Neural crest cell (in vitro differentiated cells): Measurements from ENCODE around the gene AGK. TPM values are rescaled to one million over a fixed set of nuclear protein-coding genes. Genes with fewer than 3 reads are reported as not detected.

ENCODE experiments used
- DNase-seq: peaks from one replicate; pipeline ENCODE4 v3.0.0; 2021; ENCODE audit warnings: low read depth, mixed read lengths, low spot score
- H3K27ac Mint-ChIP-seq: one replicate; pipeline ENCODE4 v1.8.0; 2021; ENCODE audit warnings: mild to moderate bottlenecking, mixed read lengths; ENCODE audit not compliant: unreplicated experiment
- H3K27me3 Mint-ChIP-seq: 2 replicates; pipeline ENCODE4 v1.8.0; 2021; ENCODE audit warnings: low read depth, mild to moderate bottlenecking, mixed read lengths
- H3K36me3 Mint-ChIP-seq: 2 replicates; pipeline ENCODE4 v1.8.0; 2021; ENCODE audit warnings: low read depth, mild to moderate bottlenecking, mixed read lengths
- H3K4me1 Mint-ChIP-seq: 2 replicates; pipeline ENCODE4 v1.8.0; 2021; ENCODE audit warnings: mixed read lengths
- H3K4me3 Mint-ChIP-seq: one replicate; pipeline ENCODE4 v1.8.0; 2021; ENCODE audit warnings: mild to moderate bottlenecking, mixed read lengths
- H3K9me3 Mint-ChIP-seq: 2 replicates; pipeline ENCODE4 v1.8.0; 2021; ENCODE audit warnings: mixed read lengths
- CTCF ChIP-seq: fragments of 200-600 bp; sonication (generic); conservative IDR thresholded peaks from 2 replicates; pipeline ENCODE4 v1.5.0; 2021; ENCODE audit warnings: antibody characterized with exemption, mild to moderate bottlenecking
- total RNA-seq: library from RNA; stranded (reverse); gene quantifications from 2 replicates; pipeline ENCODE4 v1.2.1, GENCODE V29; 2021

Gene AGK
- total RNA-seq, 1 donor from 2014 or later, result 35.7 TPM

- peaks cover 10% of the 10 kb centered on the region for H3K36me3 Mint-ChIP-seq
- peaks cover 13% of the 10 kb centered on the region for H3K4me1 Mint-ChIP-seq
Observed at GRCh38 chr7:141590071-141590470, 38.9 kb downstream of the AGK start.

GRCh38 chr7:141590666-141591065 is 39.5 kb downstream of the AGK start:
- Mint-ChIP-seq H3K27me3 (no peaks in the 10 kb centered on the region), H3K4me3 (no peak overlapping the region), H3K4me1 (peaks cover 7% of the 10 kb centered on the region), H3K36me3 (peaks cover 13% of the 10 kb centered on the region), H3K27ac (no peak overlapping the region), H3K9me3 (no peaks in the 10 kb centered on the region)
- no peak for DNase-seq
- TF ChIP-seq CTCF, result no peak

More at GRCh38 chr7:141590071-141590470, 38.9 kb downstream of the AGK start:
- no peak for DNase-seq
- Mint-ChIP-seq H3K4me3 (no peak overlapping the region), H3K9me3 (no peaks in the 10 kb centered on the region), H3K27me3 (no peaks in the 10 kb centered on the region), H3K27ac (no peak overlapping the region)
- no peak for TF ChIP-seq CTCF

GRCh38 chr7:141593134-141593533 is 41.9 kb downstream of the AGK start:
- no peaks in the 10 kb centered on the region for H3K4me1 Mint-ChIP-seq
- DNase-seq, result no peak
- peak overlapping the region; percentile 52 for H3K27ac Mint-ChIP-seq
- no peaks in the 10 kb centered on the region for H3K9me3 Mint-ChIP-seq
- H3K36me3 Mint-ChIP-seq, result peaks cover 17% of the 10 kb centered on the region
- H3K27me3 Mint-ChIP-seq, result no peaks in the 10 kb centered on the region
- no peak for TF ChIP-seq CTCF
- H3K4me3 Mint-ChIP-seq, result no peak overlapping the region

- Mint-ChIP-seq H3K36me3 (peaks cover 16% of the 10 kb centered on the region), H3K4me1 (no peaks in the 10 kb centered on the region), H3K9me3 (no peaks in the 10 kb centered on the region), H3K4me3 (no peak overlapping the region), H3K27me3 (no peaks in the 10 kb centered on the region), H3K27ac (no peak overlapping the region)
- TF ChIP-seq CTCF, result no peak
- DNase-seq, result no peak
Observed at GRCh38 chr7:141597966-141598365, 46.8 kb downstream of the AGK start.

- Mint-ChIP-seq H3K9me3 (no peaks in the 10 kb centered on the region), H3K4me3 (no peak overlapping the region), H3K27me3 (no peaks in the 10 kb centered on the region), H3K27ac (no peak overlapping the region), H3K4me1 (no peaks in the 10 kb centered on the region), H3K36me3 (peaks cover 16% of the 10 kb centered on the region)
- no peak for TF ChIP-seq CTCF
- no peak for DNase-seq
Observed at GRCh38 chr7:141598408-141598807, 47.2 kb downstream of the AGK start.
